GM18873 (cell line): ENCODE measurements around the gene ZNF610.

Experiments
- ATAC-seq: cut with Tn5 transposase; IDR thresholded peaks from one replicate; pipeline ENCODE4 v1.9.1; 2021; ENCODE audit warnings: mild to moderate bottlenecking, moderate library complexity, moderate number of reproducible peaks; ENCODE audit not compliant: unreplicated experiment, low FRiP score

Gene ZNF610

GRCh38 chr19:52397310-52398080, 61.5 kb downstream of the ZNF610 start, which contains the start of gene ZNF528:
Gene ZNF528 (plus strand): TSS chr19:52397849. CDS start chr19:52402014, 4,165 bp downstream.
- no peak for ATAC-seq

DNA sequence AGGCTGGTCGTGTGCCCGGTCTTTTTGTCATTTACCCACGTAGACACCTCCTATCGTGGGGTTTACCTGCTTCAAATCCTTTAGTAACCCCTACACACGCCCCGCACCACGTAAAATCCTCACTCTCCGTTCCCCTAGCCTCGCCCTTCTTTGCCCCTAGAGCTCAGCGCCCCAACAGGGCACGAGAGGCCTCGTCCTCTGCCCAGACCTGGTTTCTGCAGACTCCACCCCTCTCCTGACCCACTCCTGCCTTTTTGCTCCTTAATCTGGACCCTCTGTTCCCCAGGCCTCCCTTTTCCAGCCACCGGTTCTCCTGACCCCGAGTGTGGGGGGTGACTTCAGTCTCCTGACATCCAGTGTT, 62.0 kb downstream of the ZNF610 start:
- ATAC-seq, result no peak

DNA sequence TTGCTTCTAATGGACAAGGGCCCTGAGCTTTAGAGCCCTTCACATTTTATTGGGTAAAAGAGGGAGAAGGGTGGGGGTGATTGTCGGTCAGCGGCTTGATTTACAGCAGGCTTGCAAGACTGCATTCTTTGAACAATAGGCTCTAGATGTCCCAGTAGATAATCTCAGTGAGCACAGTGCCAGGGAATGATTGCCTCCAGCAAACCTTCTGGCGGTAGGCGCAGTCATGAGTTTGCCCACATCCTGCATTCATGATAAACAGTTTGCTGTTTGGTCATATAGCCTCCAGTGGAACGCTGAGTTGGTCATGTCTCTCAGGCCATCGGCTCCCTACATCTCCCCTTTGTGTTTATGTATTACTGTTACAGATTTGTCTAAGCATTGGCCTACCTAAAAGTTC, 74.2 kb downstream of the ZNF610 start:
- ATAC-seq, result no peak

GRCh38 chr19:52415711-52416110, 79.7 kb downstream of the ZNF610 start:
- ATAC-seq, result no peak
